K562 (cell line): ENCODE results near the gene DNASE1L1. TPM values are rescaled to one million over a fixed set of nuclear protein-coding genes. Genes with fewer than 3 reads are reported as not detected.

Experiments
- CCNT2 ChIP-seq: IDR thresholded peaks from 2 replicates; pipeline ENCODE4 v1.6.1; 2011; ENCODE audit warnings: borderline replicate concordance, low read depth, mild to moderate bottlenecking, moderate library complexity, mixed read lengths, low read length; ENCODE audit not compliant: insufficient read length; ENCODE audit errors: extremely low read depth
- GTF2F1 ChIP-seq: IDR thresholded peaks from 2 replicates; pipeline ENCODE4 v1.6.1; 2011; ENCODE audit warnings: low read depth, low read length, improper control_type of control experiment
- HDAC6 ChIP-seq: IDR thresholded peaks from 2 replicates; pipeline ENCODE4 v1.6.1; 2012; ENCODE audit warnings: low read depth, mild to moderate bottlenecking, control low read depth, inconsistent platforms, low read length, moderate library complexity
- HMG20A ChIP-seq: fragments of 450-650 bp; formaldehyde crosslinking; conservative IDR thresholded peaks from 2 replicates; pipeline ENCODE4 v1.4.0; 2020; ENCODE audit warnings: mild to moderate bottlenecking, mixed read lengths
- IRF2 ChIP-seq: sonication (generic); formaldehyde crosslinking; IDR thresholded peaks from 2 replicates; pipeline ENCODE4 v1.8.1; 2022; ENCODE audit warnings: mild to moderate bottlenecking, missing genetic modification reagents
- KDM2B ChIP-seq: fragments of 250-450 bp; sonication (Bioruptor Pico); IDR thresholded peaks from 2 replicates; pipeline ENCODE4 v1.8.0; 2021; ENCODE audit warnings: mild to moderate bottlenecking, moderate library complexity
- MIER1 ChIP-seq: fragments of 450-650 bp; IDR thresholded peaks from 2 replicates; pipeline ENCODE4 v1.6.1; 2016; ENCODE audit warnings: antibody characterized with exemption, mild to moderate bottlenecking, low read depth
- MTA1 ChIP-seq: fragments of 450-650 bp; IDR thresholded peaks from 2 replicates; pipeline ENCODE4 v1.6.1; 2017; ENCODE audit warnings: borderline replicate concordance
- RBM14 ChIP-seq: fragments of 200-400 bp; formaldehyde crosslinking; IDR thresholded peaks from 2 replicates; pipeline ENCODE4 v1.6.1; 2018; ENCODE audit warnings: low read depth, mild to moderate bottlenecking, low read length, moderate library complexity, borderline replicate concordance; ENCODE audit not compliant: insufficient read depth
- ZBTB1 ChIP-seq: sonication (generic); formaldehyde crosslinking; IDR thresholded peaks from 2 replicates; pipeline ENCODE4 v1.8.1; 2023; ENCODE audit warnings: missing genetic modification reagents, low read depth, mild to moderate bottlenecking, borderline replicate concordance
- ZNF311 ChIP-seq: fragments of 250-450 bp; sonication (Bioruptor Pico); IDR thresholded peaks from 2 replicates; pipeline ENCODE4 v1.4.0; 2020; ENCODE audit warnings: mild to moderate bottlenecking, moderate library complexity
- ZNF57 ChIP-seq: fragments of 450-650 bp; formaldehyde crosslinking; IDR thresholded peaks from 2 replicates; pipeline ENCODE4 v1.4.0; 2020; ENCODE audit warnings: mild to moderate bottlenecking, moderate library complexity
- ZNF699 ChIP-seq: fragments of 250-450 bp; sonication (Bioruptor Pico); IDR thresholded peaks from 2 replicates; pipeline ENCODE4 v1.8.0; 2021; ENCODE audit warnings: mild to moderate bottlenecking, moderate library complexity; ENCODE audit not compliant: insufficient replicate concordance
- ZNF785 ChIP-seq: fragments of 250-450 bp; sonication (Bioruptor Pico); IDR thresholded peaks from 2 replicates; pipeline ENCODE4 v1.4.0; 2020; ENCODE audit warnings: mild to moderate bottlenecking
- polyA plus RNA-seq, 8 experiments: library from polyadenylated mRNA; depleted of rRNA in 4 of 8; stranded (reverse) in 5 of 8; unstranded in 3 of 8; fragments of >200 nt; fragmentation: Nextera tagmentation in 2 of 8; fragmentation: Illumina TruSeq in 1 of 8; extraction: Ambion mirVana in 2 of 8; extraction: Trizol in 1 of 8; gene quantifications; 2 replicates each; pipeline versions ENCODE4 v1.2.1 to v1.2.3, GENCODE V29; 2011 to 2014; ENCODE audit warnings: inconsistent platforms in 1 of 8, missing spikeins in 1 of 8
- total RNA-seq, 7 experiments: library from RNA; depleted of rRNA in 6 of 7; stranded (reverse); fragments of >200 nt in 6 of 7; fragmentation: Illumina TruSeq in 2 of 7; extraction: Trizol in 2 of 7; gene quantifications; 2 replicates each; pipeline versions ENCODE4 v1.2.1 to v1.2.3, GENCODE V29; 2011 to 2021; ENCODE audit warnings: low replicate concordance in 1 of 7
- TF ChIP-seq, protein P1 (sequence below), 3 experiments: fragments of 200-800 bp in 1 of 3; fragments of 250-450 bp in 1 of 3; fragments of 450-650 bp in 1 of 3; sonication (Bioruptor Pico) in 1 of 3; sonication (Bioruptor generic) in 1 of 3; formaldehyde crosslinking in 1 of 3; IDR thresholded peaks; 2 replicates each; pipeline versions ENCODE4 v1.6.1 to v1.8.0; 2016 to 2022; ENCODE audit warnings: mild to moderate bottlenecking in 2 of 3, missing genetic modification characterization in 2 of 3, missing compliant biosample characterization in 1 of 3, moderate library complexity in 1 of 3
- TF ChIP-seq, protein P2 (sequence below): IDR thresholded peaks from 3 replicates; pipeline ENCODE4 v1.6.1; 2011; ENCODE audit warnings: borderline replicate concordance, mild to moderate bottlenecking, moderate library complexity; ENCODE audit not compliant: insufficient read length; ENCODE audit errors: extremely low read depth

DNASE1L1 gene
- total and polyA plus RNA-seq, 9 of the 15 experiments (the other 6 are each of a cell fraction or from before 2014, with no cell fraction given), result 0.73 to 12.6 (median 7.9) TPM

DNA sequence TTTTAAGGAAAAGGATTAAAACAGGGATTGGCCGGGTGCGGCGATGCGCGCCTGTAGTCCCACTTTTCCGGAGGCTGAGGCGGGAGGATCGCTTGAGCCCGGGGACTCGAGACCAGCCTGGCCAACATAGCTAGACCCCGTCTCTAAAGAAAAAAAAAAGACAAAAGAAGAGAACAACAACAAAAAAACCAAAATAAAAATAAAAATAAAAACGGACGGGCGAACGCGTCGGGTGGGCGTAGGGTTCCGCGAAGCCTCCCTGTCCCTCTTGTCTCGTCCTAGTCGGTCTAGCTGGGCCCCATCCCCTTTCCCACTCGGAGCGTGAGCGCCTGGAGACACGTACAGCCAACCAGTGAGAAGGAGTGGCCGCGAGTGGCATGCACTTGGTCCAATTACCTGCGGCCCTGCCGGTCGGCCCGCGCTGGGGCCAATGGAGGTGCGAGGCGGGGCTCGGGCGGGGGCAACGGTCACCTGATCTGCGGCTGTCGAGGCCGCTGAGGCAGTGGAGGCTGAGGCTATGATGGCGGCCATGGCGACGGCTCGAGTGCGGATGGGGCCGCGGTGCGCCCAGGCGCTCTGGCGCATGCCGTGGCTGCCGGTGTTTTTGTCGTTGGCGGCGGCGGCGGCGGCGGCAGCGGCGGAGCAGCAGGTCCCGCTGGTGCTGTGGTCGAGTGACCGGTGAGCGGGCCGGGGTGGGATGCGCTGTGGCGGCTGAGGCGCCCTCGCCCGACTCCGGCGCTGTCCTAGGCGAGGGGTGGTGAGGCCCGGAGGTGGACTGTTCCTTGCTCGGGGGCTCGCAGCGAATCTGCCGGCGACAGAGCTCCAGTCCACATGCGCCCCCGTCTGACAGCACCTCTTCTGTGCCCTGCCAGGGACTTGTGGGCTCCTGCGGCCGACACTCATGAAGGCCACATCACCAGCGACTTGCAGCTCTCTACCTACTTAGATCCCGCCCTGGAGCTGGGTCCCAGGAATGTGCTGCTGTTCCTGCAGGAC lies 19.4 kb upstream of the DNASE1L1 start, which contains the start of gene ATP6AP1 (continued):
- TF ChIP-seq ZNF785 (CRISPR knock-in tag), result no peak
- TF ChIP-seq MTA1, result no peak
- TF ChIP-seq ZBTB1 (CRISPR knock-in tag), result no peak
- no peak for TF ChIP-seq ZNF699
- no peak for TF ChIP-seq MIER1
- 0 out of 2 replicates have a peak, but pooled peaks have one; percentile 14 for TF ChIP-seq GTF2F1
- TF ChIP-seq RBM14, result no peak
- TF ChIP-seq, protein P1, sequence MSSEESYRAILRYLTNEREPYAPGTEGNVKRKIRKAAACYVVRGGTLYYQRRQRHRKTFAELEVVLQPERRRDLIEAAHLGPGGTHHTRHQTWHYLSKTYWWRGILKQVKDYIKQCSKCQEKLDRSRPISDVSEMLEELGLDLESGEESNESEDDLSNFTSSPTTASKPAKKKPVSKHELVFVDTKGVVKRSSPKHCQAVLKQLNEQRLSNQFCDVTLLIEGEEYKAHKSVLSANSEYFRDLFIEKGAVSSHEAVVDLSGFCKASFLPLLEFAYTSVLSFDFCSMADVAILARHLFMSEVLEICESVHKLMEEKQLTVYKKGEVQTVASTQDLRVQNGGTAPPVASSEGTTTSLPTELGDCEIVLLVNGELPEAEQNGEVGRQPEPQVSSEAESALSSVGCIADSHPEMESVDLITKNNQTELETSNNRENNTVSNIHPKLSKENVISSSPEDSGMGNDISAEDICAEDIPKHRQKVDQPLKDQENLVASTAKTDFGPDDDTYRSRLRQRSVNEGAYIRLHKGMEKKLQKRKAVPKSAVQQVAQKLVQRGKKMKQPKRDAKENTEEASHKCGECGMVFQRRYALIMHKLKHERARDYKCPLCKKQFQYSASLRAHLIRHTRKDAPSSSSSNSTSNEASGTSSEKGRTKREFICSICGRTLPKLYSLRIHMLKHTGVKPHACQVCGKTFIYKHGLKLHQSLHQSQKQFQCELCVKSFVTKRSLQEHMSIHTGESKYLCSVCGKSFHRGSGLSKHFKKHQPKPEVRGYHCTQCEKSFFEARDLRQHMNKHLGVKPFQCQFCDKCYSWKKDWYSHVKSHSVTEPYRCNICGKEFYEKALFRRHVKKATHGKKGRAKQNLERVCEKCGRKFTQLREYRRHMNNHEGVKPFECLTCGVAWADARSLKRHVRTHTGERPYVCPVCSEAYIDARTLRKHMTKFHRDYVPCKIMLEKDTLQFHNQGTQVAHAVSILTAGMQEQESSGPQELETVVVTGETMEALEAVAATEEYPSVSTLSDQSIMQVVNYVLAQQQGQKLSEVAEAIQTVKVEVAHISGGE (CRISPR knock-in tag; IDR thresholded peaks at IDR 0.05), result no peak
- no peak for TF ChIP-seq IRF2 (CRISPR knock-in tag)
- TF ChIP-seq KDM2B (CRISPR knock-in tag), result no peak
- TF ChIP-seq, protein P2, sequence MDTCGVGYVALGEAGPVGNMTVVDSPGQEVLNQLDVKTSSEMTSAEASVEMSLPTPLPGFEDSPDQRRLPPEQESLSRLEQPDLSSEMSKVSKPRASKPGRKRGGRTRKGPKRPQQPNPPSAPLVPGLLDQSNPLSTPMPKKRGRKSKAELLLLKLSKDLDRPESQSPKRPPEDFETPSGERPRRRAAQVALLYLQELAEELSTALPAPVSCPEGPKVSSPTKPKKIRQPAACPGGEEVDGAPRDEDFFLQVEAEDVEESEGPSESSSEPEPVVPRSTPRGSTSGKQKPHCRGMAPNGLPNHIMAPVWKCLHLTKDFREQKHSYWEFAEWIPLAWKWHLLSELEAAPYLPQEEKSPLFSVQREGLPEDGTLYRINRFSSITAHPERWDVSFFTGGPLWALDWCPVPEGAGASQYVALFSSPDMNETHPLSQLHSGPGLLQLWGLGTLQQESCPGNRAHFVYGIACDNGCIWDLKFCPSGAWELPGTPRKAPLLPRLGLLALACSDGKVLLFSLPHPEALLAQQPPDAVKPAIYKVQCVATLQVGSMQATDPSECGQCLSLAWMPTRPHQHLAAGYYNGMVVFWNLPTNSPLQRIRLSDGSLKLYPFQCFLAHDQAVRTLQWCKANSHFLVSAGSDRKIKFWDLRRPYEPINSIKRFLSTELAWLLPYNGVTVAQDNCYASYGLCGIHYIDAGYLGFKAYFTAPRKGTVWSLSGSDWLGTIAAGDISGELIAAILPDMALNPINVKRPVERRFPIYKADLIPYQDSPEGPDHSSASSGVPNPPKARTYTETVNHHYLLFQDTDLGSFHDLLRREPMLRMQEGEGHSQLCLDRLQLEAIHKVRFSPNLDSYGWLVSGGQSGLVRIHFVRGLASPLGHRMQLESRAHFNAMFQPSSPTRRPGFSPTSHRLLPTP, result no peak
- no peak for TF ChIP-seq ZNF57
- peak; percentile 61 for TF ChIP-seq CCNT2
- no peak for TF ChIP-seq HDAC6
- TF ChIP-seq HMG20A (CRISPR knock-in tag), result no peak
- TF ChIP-seq ZNF311 (CRISPR knock-in tag), result no peak
